Measurements from ENCODE around the gene ATOH1.
A peak's percentile ranks its signal among the peaks of the same experiment; 100 is the strongest.

The ATOH1 gene

GRCh38 chr4:93828332-93828994, at the start of gene ATOH1:
TSS of gene ATOH1 (plus strand) at chr4:93828753. CDS start at chr4:93828927, 174 bp downstream.
- H3K4me3 ChIP-seq (ENCODE audit: control insufficient read depth, low read depth, low read length) = no peak within 1 kb of the TSS
- peak; percentile 2 for DNase-seq (ENCODE audit: low read depth)
- TF ChIP-seq, protein P1, sequence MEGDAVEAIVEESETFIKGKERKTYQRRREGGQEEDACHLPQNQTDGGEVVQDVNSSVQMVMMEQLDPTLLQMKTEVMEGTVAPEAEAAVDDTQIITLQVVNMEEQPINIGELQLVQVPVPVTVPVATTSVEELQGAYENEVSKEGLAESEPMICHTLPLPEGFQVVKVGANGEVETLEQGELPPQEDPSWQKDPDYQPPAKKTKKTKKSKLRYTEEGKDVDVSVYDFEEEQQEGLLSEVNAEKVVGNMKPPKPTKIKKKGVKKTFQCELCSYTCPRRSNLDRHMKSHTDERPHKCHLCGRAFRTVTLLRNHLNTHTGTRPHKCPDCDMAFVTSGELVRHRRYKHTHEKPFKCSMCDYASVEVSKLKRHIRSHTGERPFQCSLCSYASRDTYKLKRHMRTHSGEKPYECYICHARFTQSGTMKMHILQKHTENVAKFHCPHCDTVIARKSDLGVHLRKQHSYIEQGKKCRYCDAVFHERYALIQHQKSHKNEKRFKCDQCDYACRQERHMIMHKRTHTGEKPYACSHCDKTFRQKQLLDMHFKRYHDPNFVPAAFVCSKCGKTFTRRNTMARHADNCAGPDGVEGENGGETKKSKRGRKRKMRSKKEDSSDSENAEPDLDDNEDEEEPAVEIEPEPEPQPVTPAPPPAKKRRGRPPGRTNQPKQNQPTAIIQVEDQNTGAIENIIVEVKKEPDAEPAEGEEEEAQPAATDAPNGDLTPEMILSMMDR (conservative IDR thresholded peaks at IDR 0.05; ENCODE audit: control insufficient read depth, insufficient read depth, low read depth, low read length) = no peak

- no peak overlapping the region for H3K4me3 ChIP-seq (ENCODE audit: control insufficient read depth, low read depth, low read length)
- TF ChIP-seq, protein P1 (conservative IDR thresholded peaks at IDR 0.05; ENCODE audit: control insufficient read depth, insufficient read depth, low read depth, low read length) = no peak
- DNase-seq (ENCODE audit: low read depth) = no peak
Observed at GRCh38 chr4:93779228-93779627, 49.3 kb upstream of the ATOH1 start.

- DNase-seq (ENCODE audit: low read depth) = no peak
- no peak overlapping the region for H3K4me3 ChIP-seq (ENCODE audit: control insufficient read depth, low read depth, low read length)
- TF ChIP-seq, protein P1 (conservative IDR thresholded peaks at IDR 0.05; ENCODE audit: control insufficient read depth, insufficient read depth, low read depth, low read length) = no peak
Observed at GRCh38 chr4:93780080-93780479, 48.5 kb upstream of the ATOH1 start.

GRCh38 chr4:93781198-93781597, 47.4 kb upstream of the ATOH1 start:
- no peak for DNase-seq (ENCODE audit: low read depth)
- H3K4me3 ChIP-seq (ENCODE audit: control insufficient read depth, low read depth, low read length) = no peak overlapping the region
- TF ChIP-seq, protein P1 (conservative IDR thresholded peaks at IDR 0.05; ENCODE audit: control insufficient read depth, insufficient read depth, low read depth, low read length) = no peak

DNA sequence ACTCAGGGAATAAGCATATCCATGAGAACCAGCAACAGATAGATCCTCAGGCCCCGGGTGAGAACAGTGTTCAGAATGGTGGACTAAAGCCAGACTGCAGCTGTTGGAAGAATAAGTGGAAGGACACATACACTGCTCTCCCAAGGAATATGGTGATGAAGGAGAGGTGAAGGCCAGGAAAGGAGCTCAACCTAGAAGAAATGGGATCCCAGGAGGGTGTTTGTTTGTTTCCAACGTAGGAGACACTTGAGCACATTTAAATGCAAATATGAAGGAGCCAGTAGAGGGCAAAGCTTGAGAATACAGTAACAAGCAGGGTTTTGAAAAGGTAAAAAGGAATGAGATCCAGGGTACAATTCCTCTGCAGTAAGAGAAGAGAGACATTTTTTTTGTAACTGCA, 42.4 kb upstream of the ATOH1 start:
- no peak for DNase-seq (ENCODE audit: low read depth)
- H3K4me3 ChIP-seq (ENCODE audit: control insufficient read depth, low read depth, low read length) = no peak overlapping the region
- TF ChIP-seq, protein P1 (conservative IDR thresholded peaks at IDR 0.05; ENCODE audit: control insufficient read depth, insufficient read depth, low read depth, low read length) = no peak

DNA sequence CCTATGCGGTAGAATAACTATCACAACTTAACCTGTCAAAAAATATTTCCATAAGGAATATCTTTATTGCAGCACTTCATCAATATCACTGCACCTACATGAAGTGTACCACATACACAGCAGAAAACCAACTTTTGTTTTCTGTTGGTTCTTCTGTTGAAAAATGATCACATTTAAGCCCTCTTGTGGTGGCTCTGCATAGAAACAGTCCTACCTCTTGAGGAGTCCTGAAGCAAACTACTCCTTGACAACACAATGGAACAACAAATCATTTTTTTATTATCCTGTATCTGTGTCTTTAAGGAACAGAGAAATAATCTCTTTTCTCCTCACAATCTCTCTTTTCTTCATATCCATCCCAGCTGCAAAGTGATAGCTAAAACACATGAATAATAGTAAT, 39.8 kb upstream of the ATOH1 start:
- DNase-seq (ENCODE audit: low read depth) = peak; percentile 9
- TF ChIP-seq, protein P1 (conservative IDR thresholded peaks at IDR 0.05; ENCODE audit: control insufficient read depth, insufficient read depth, low read depth, low read length) = peak; percentile 43
- H3K4me3 ChIP-seq (ENCODE audit: control insufficient read depth, low read depth, low read length) = no peak overlapping the region
